GM12874 (cell line): Measurements from ENCODE around the gene SDC4.

ENCODE experiments used
- CTCF ChIP-seq: IDR thresholded peaks from 2 replicates; pipeline ENCODE4 v1.5.1; 2011; ENCODE audit warnings: low read depth, mild to moderate bottlenecking, control low read depth, low read length, moderate library complexity; ENCODE audit not compliant: insufficient read depth

Gene SDC4

GRCh38 chr20:45340951-45341350, 7.3 kb downstream of the SDC4 start:
- no peak for TF ChIP-seq CTCF

- TF ChIP-seq CTCF, result no peak
Observed at GRCh38 chr20:45340236-45340847, 7.9 kb downstream of the SDC4 start.

- TF ChIP-seq CTCF, result no peak
Observed at GRCh38 chr20:45339799-45340198, 8.4 kb downstream of the SDC4 start.

DNA sequence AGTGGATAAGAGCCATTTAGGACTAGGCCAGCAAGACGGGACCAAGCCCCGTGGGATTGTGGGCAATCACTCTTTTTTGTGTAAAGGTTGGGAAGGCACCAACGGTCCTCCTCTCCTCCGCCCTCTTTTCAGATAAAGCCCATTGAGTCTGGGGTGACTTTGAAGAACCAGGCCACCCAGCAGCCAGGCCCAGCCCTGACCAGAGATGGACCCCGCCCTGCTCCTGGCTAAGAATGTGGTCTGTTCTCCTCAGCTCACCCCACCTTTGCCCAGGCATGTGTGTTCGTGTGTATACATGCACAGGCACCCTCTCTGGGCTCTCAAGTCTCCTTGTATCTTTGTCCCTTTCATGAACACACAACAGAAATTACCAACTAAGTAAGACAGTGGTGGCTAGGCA, 9.1 kb downstream of the SDC4 start:
- no peak for TF ChIP-seq CTCF

GRCh38 chr20:45338121-45339030, 9.8 kb downstream of the SDC4 start:
- no peak for TF ChIP-seq CTCF

GRCh38 chr20:45337367-45338120, 10.7 kb downstream of the SDC4 start:
- TF ChIP-seq CTCF, result no peak
